Esophagus squamous epithelium (tissue), 4 donors: ENCODE results near the gene IL16.

Source experiments
- POLR2A ChIP-seq, 4 donors: fragments of 450-650 bp; IDR thresholded peaks; one replicate each; pipeline ENCODE4 v1.6.1; 2017; ENCODE audit warnings: antibody characterized with exemption in 4 of 4, mild to moderate bottlenecking in 4 of 4, moderate library complexity in 3 of 4
- TF ChIP-seq, protein P1 (sequence below), 6 experiments: fragments of 450-650 bp in 4 of 6; fragments of 200-600 bp in 2 of 6; sonication (generic) in 2 of 6; IDR thresholded peaks; one replicate each; pipeline ENCODE4 v1.5.1; 2016 to 2019; ENCODE audit warnings: antibody characterized with exemption in 6 of 6, mild to moderate bottlenecking in 4 of 6, moderate library complexity in 4 of 6

DNA sequence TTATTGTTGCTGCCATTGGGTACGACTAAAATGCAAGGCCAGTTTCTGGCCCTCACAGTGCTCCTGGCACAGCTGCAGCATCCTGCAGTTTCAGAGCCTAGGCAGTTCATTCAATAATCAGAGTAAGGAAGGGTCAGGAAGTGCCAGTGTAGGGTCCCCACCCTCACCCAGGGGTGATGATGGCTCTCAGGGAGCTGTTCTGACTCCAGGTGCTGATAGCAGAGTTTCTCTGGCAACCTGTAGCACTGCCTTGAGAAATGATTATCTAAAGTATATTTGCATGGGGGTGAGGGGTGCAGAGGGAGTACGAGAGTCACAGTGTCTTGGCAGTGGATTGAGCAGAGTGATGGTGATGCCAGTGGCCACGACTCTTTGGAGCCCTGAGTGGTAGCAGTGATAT is 15.5 kb upstream of the IL16 start:
- TF ChIP-seq, protein P1, sequence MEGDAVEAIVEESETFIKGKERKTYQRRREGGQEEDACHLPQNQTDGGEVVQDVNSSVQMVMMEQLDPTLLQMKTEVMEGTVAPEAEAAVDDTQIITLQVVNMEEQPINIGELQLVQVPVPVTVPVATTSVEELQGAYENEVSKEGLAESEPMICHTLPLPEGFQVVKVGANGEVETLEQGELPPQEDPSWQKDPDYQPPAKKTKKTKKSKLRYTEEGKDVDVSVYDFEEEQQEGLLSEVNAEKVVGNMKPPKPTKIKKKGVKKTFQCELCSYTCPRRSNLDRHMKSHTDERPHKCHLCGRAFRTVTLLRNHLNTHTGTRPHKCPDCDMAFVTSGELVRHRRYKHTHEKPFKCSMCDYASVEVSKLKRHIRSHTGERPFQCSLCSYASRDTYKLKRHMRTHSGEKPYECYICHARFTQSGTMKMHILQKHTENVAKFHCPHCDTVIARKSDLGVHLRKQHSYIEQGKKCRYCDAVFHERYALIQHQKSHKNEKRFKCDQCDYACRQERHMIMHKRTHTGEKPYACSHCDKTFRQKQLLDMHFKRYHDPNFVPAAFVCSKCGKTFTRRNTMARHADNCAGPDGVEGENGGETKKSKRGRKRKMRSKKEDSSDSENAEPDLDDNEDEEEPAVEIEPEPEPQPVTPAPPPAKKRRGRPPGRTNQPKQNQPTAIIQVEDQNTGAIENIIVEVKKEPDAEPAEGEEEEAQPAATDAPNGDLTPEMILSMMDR (IDR thresholded peaks at IDR 0.05) = no peak
- no peak for TF ChIP-seq POLR2A (IDR thresholded peaks at IDR 0.05)
